Right lobe of liver (tissue), 6 donors: Measurements from ENCODE around the gene TOMM6. TPM values are rescaled to one million over a fixed set of nuclear protein-coding genes. Genes with fewer than 3 reads are reported as not detected.

Experiments used
- ATAC-seq, 4 donors: fragments of 200-7000 bp; cut with Tn5 transposase; one replicate each; pipeline ENCODE4 v1.9.1; 2020; ENCODE audit warnings: mild to moderate bottlenecking in 4 of 4, moderate library complexity in 4 of 4
- DNase-seq, 3 donors: peaks; one replicate each; pipeline ENCODE4 v3.0.0-alpha.2; 2020
- H3K27ac ChIP-seq, 3 donors: fragments of 200-600 bp; one replicate each; pipeline ENCODE4 v1.8.0; 2022
- H3K27me3 ChIP-seq, 2 donors: fragments of 200-600 bp; one replicate each; pipeline ENCODE4 v1.8.0; 2022
- H3K36me3 ChIP-seq, 4 donors: fragments of 200-600 bp; sonication (generic) in 1 of 4; one replicate each; pipeline versions ENCODE4 v1.5.1 to v1.8.0; 2017 to 2022; ENCODE audit warnings: control low read depth in 1 of 4
- H3K4me1 ChIP-seq, 4 donors: fragments of 200-600 bp; sonication (generic) in 1 of 4; one replicate each; pipeline versions ENCODE4 v1.5.1 to v1.8.0; 2017 to 2022; ENCODE audit warnings: control low read depth in 1 of 4
- H3K4me3 ChIP-seq, 3 donors: fragments of 200-600 bp; one replicate each; pipeline ENCODE4 v1.8.0; 2022
- H3K9me3 ChIP-seq, 4 donors: fragments of 200-600 bp; sonication (generic) in 1 of 4; one replicate each; pipeline versions ENCODE4 v1.5.1 to v1.8.0; 2017 to 2022; ENCODE audit warnings: control low read depth in 1 of 4
- CTCF ChIP-seq, 4 donors: fragments of 200-600 bp in 3 of 4; fragments of 450-650 bp in 1 of 4; IDR thresholded peaks; one replicate each; pipeline versions ENCODE4 v1.5.1 to v1.8.0; 2016 to 2022; ENCODE audit warnings: antibody characterized with exemption in 4 of 4, mild to moderate bottlenecking in 2 of 4
- POLR2A ChIP-seq: fragments of 450-650 bp; IDR thresholded peaks from one replicate; pipeline ENCODE4 v1.6.1; 2017; ENCODE audit warnings: antibody characterized with exemption, mild to moderate bottlenecking
- WGBS: methylation state at CpG from one replicate; pipeline ENCODE4 v1.1.6; 2018; ENCODE audit warnings: low coverage, low lambda C conversion rate; ENCODE audit not compliant: insufficient coverage; ENCODE audit errors: missing lambda C conversion rate; 5-methylcytosine and 5-hydroxymethylcytosine counted together
- intact Hi-C, 2 donors: fragments of 100-400 bp; cut with DNase I; formaldehyde crosslinking; loops; one replicate each; pipeline versions ENCODE4 v1.11.2 to v1.14.1; 2022
- long read RNA-seq: library from polyadenylated mRNA; unstranded; transcript quantifications from one replicate; pipeline ENCODE4 v2.0.0, GENCODE V29; 2019
- total RNA-seq, 6 experiments: library from RNA; depleted of rRNA in 2 of 6; stranded (reverse); fragments of >200 nt in 2 of 6; fragmentation: NEBNext Ultra II Directional in 3 of 6; extraction: Animal tissue kit (Norgen Biotek cat#: 25700) in 3 of 6; gene quantifications; one replicate each; pipeline versions ENCODE4 v1.1.0 to v1.2.4, GENCODE V29; 2016 to 2023
- donor health status: DM: no; HTN: yes; CAD: no.
- donor health status: DM: no; HTN: no; CAD: no.
- donor health status: DM: no; HTN: no; CAD: no.
- donor health status: DM: no; HTN: yes; CAD: no.
- donor health status: DM: no; HTN: yes; CAD: no.

The TOMM6 gene
- 100 to 1,000 TPM in 1 of 6 experiments, 10 to 100 TPM in 5; 61.8 to 104 (median 75.6) TPM for total RNA-seq
- long read RNA-seq, transcript TOMM6-201 (3 exons, 595 nt): major isoform, 16 of 28 reads
- long read RNA-seq, transcript TOMM6-202 (3 exons, 637 nt): minor isoform, 11 of 28 reads
- long read RNA-seq, partial matches to known transcripts: 0 of 28 reads
- long read RNA-seq, other reads (novel, unspliced or antisense): 1 of 28 reads

GRCh38 chr6:41787219-41787917, at the start of gene TOMM6:
TSS of gene TOMM6 (plus strand) at chr6:41787694. CDS start at chr6:41787698, 4 bp downstream.
- peak; percentile 97 to 98 (median 97) for DNase-seq
- Histone ChIP-seq H3K36me3 (peaks cover 0 to 30% (median 8%) of the 10 kb centered on the region in 4 donors), H3K9me3 (no peaks in the 10 kb centered on the region), H3K27me3 (no peaks in the 10 kb centered on the region), H3K4me1 (peaks cover 0 to 18% (median 10%) of the 10 kb centered on the region in 4 donors), H3K27ac (peak within 1 kb of the TSS; percentile 70 to 88 (median 88)), H3K4me3 (peak within 1 kb of the TSS; percentile 80 to 83 (median 81))
- peak; percentile 84 for TF ChIP-seq POLR2A
- peak; percentile 92 to 98 (median 94) for TF ChIP-seq CTCF (IDR thresholded peaks at IDR 0.05)
- under 1% methylated on average over 22 of the region's 55 CpGs for WGBS
- intact Hi-C loops: loop anchor here (10.0 kb wide), 3 partner anchors 137 to 257 kb away; partner anchors contain the start of genes BYSL (in 1 of the 2) and MED20 (in 1 of the 2)
- ATAC-seq: peak; percentile 88 to 92 (median 89)

GRCh38 chr6:41739041-41739440, 48.5 kb upstream of the TOMM6 start:
- H3K27ac ChIP-seq: no peak overlapping the region
- no peak for ATAC-seq
- H3K4me1 ChIP-seq: no peaks in the 10 kb centered on the region
- intact Hi-C loops: no loop called here
- H3K27me3 ChIP-seq: no peaks in the 10 kb centered on the region
- TF ChIP-seq CTCF (IDR thresholded peaks at IDR 0.05) (no peak), POLR2A (no peak)
- no peaks in the 10 kb centered on the region for H3K9me3 ChIP-seq
- no peaks in the 10 kb centered on the region for H3K36me3 ChIP-seq
- DNase-seq: no peak
- H3K4me3 ChIP-seq: no peak overlapping the region
- WGBS: 40% methylated on average over 3 of the region's 4 CpGs

- Histone ChIP-seq H3K27me3 (no peaks in the 10 kb centered on the region), H3K27ac (no peak overlapping the region), H3K9me3 (no peaks in the 10 kb centered on the region), H3K4me1 (no peaks in the 10 kb centered on the region), H3K36me3 (no peaks in the 10 kb centered on the region), H3K4me3 (no peak overlapping the region)
- intact Hi-C loops: no loop called here
- ATAC-seq (no peak), DNase-seq (peak in 1 of 3 donors; percentile 43)
- WGBS: 100% methylated on average over 1 of the region's 13 CpGs
- TF ChIP-seq CTCF (IDR thresholded peaks at IDR 0.05): no peak
- no peak for TF ChIP-seq POLR2A
Observed at GRCh38 chr6:41740366-41741162, 46.9 kb upstream of the TOMM6 start.

GRCh38 chr6:41741625-41742490, 45.6 kb upstream of the TOMM6 start:
- ATAC-seq: peak in 1 of 4 donors; percentile 24
- WGBS: 71% methylated on average over 9 of the region's 20 CpGs
- no peak for DNase-seq
- TF ChIP-seq POLR2A (no peak), CTCF (IDR thresholded peaks at IDR 0.05) (no peak)
- H3K36me3 ChIP-seq: no peaks in the 10 kb centered on the region
- H3K4me3 ChIP-seq: no peak overlapping the region
- intact Hi-C loops: no loop called here
- H3K27ac ChIP-seq: no peak overlapping the region
- no peaks in the 10 kb centered on the region for H3K9me3 ChIP-seq
- no peaks in the 10 kb centered on the region for H3K27me3 ChIP-seq
- H3K4me1 ChIP-seq: no peaks in the 10 kb centered on the region
